ENCODE results near the gene GLB1L3. TPM values are rescaled to one million over a fixed set of nuclear protein-coding genes. Genes with fewer than 3 reads are reported as not detected.

Gene GLB1L3
- total RNA-seq, 1 experiment from 2014 or later, result not detected

GRCh38 chr11:134366254-134366653 is 90.1 kb downstream of the GLB1L3 start:
- no TSS peak for BruUV-seq (replicated peaks)
- no peak for DNase-seq (ENCODE audit: low read depth, low spot score)
- Histone ChIP-seq H3K27me3 (ENCODE audit: insufficient read depth, low read length) (no peaks in the 10 kb centered on the region), H3K4me1 (ENCODE audit: control insufficient read depth in 1 of 2, insufficient read depth in 2 of 2, low read length in 2 of 2) (no peaks in the 10 kb centered on the region), H3K27ac (ENCODE audit: low read depth, low read length) (no peak overlapping the region), H3K36me3 (ENCODE audit: control insufficient read depth in 1 of 2, insufficient read depth in 2 of 2, low read length in 2 of 2) (no peaks in the 10 kb centered on the region), H2AFZ (ENCODE audit: low read depth, low read length, poor library complexity, severe bottlenecking) (no peak overlapping the region), H3K79me2 (ENCODE audit: insufficient read depth, low read length) (no peaks in the 10 kb centered on the region), H3K4me3 (replicated peaks in 1 of 2; ENCODE audit: low read depth in 1 of 2, low read length in 2 of 2) (no peak overlapping the region), H3K4me2 (ENCODE audit: low read length) (no peak overlapping the region), H3K9me2 (ENCODE audit: insufficient read depth) (no peaks in the 10 kb centered on the region), H4K20me1 (ENCODE audit: insufficient read depth) (no peaks in the 10 kb centered on the region), H3K9me3 (ENCODE audit: control insufficient read depth in 1 of 2, insufficient read depth in 1 of 2, low read depth in 1 of 2, low read length in 2 of 2) (no peaks in the 10 kb centered on the region), H3K9ac (ENCODE audit: low read length) (no peak overlapping the region)
- ChIA-PET CTCF (no interaction called here), RAD21 (ENCODE audit: low non-redundant PET in 1 of 2, low total read pairs in 2 of 2, uncharacterized antibody in 2 of 2, unreplicated experiment in 2 of 2) (no interaction called here), POLR2A (no interaction called here)
- no peak for ATAC-seq
- intact Hi-C loops (cut with micrococcal nuclease), result no loop called here
- TF ChIP-seq ZNF274 (IDR thresholded peaks at IDR 0.05; ENCODE audit: low read depth, low read length) (no peak), YY1 (IDR thresholded peaks at IDR 0.05; ENCODE audit: extremely low read depth, insufficient replicate concordance, low read depth, low read length) (no peak), CEBPB (IDR thresholded peaks at IDR 0.05; ENCODE audit: low read depth) (no peak), RAD21 (IDR thresholded peaks at IDR 0.05; ENCODE audit: low read depth) (no peak), ZFX (IDR thresholded peaks at IDR 0.05) (no peak), MAX (IDR thresholded peaks at IDR 0.05) (no peak), EGR1 (IDR thresholded peaks at IDR 0.05; ENCODE audit: low read depth) (no peak), SIN3A (IDR thresholded peaks at IDR 0.05; ENCODE audit: low read depth) (no peak), JUND (IDR thresholded peaks at IDR 0.05) (no peak), POLR2AphosphoS5 (IDR thresholded peaks at IDR 0.05; ENCODE audit: low read depth, low read length) (no peak), CTCF (IDR thresholded peaks at IDR 0.05 in 2 of 3, conservative IDR thresholded peaks at IDR 0.05 in 1 of 3; ENCODE audit: borderline replicate concordance in 1 of 3, insufficient read depth in 1 of 3, low read depth in 2 of 3, low read length in 2 of 3) (no peak), EZH2phosphoT487 (IDR thresholded peaks at IDR 0.05; ENCODE audit: borderline replicate concordance) (no peak), FOSL1 (IDR thresholded peaks at IDR 0.05; ENCODE audit: low read depth) (no peak), EZH2 (IDR thresholded peaks at IDR 0.05) (no peak), TCF7L2 (IDR thresholded peaks at IDR 0.05; ENCODE audit: borderline replicate concordance, extremely low read depth, insufficient read depth, insufficient read length) (no peak), CBX3 (IDR thresholded peaks at IDR 0.05; ENCODE audit: low read depth) (no peak), SP1 (IDR thresholded peaks at IDR 0.05; ENCODE audit: low read depth) (no peak), ATF3 (IDR thresholded peaks at IDR 0.05) (no peak), REST (IDR thresholded peaks at IDR 0.05; ENCODE audit: low read depth) (no peak), ELF1 (IDR thresholded peaks at IDR 0.05; ENCODE audit: borderline replicate concordance, low read depth) (no peak)
